Glutamatergic neuron (in vitro differentiated cells): Measurements from ENCODE around the gene SCD5. TPM values are rescaled to one million over a fixed set of nuclear protein-coding genes. Genes with fewer than 3 reads are reported as not detected.

Experiments used
- DNase-seq: peaks from one replicate; pipeline ENCODE4 v3.0.0; 2022
- H3K27ac Mint-ChIP-seq: one replicate; pipeline ENCODE4 v1.8.0; 2020; ENCODE audit warnings: mild to moderate bottlenecking, mixed read lengths, inconsistent platforms; ENCODE audit not compliant: unreplicated experiment
- H3K27me3 Mint-ChIP-seq: one replicate; pipeline ENCODE4 v1.8.0; 2020; ENCODE audit warnings: mild to moderate bottlenecking, moderate library complexity, mixed read lengths, inconsistent platforms; ENCODE audit not compliant: unreplicated experiment
- H3K36me3 Mint-ChIP-seq: one replicate; pipeline ENCODE4 v1.8.0; 2020; ENCODE audit warnings: mild to moderate bottlenecking, mixed read lengths, inconsistent platforms; ENCODE audit not compliant: unreplicated experiment
- H3K4me1 Mint-ChIP-seq: one replicate; pipeline ENCODE4 v1.8.0; 2020; ENCODE audit warnings: mild to moderate bottlenecking, low read depth, mixed read lengths, inconsistent platforms; ENCODE audit not compliant: unreplicated experiment
- H3K4me3 Mint-ChIP-seq: one replicate; pipeline ENCODE4 v1.8.0; 2020; ENCODE audit warnings: mild to moderate bottlenecking, mixed read lengths, inconsistent platforms; ENCODE audit not compliant: unreplicated experiment
- H3K9me3 Mint-ChIP-seq: one replicate; pipeline ENCODE4 v1.8.0; 2020; ENCODE audit warnings: mild to moderate bottlenecking, moderate library complexity, mixed read lengths, inconsistent platforms; ENCODE audit not compliant: unreplicated experiment
- CTCF ChIP-seq: fragments of 200-600 bp; sonication (generic); IDR thresholded peaks from one replicate; pipeline ENCODE4 v1.5.0; 2021; ENCODE audit not compliant: partially characterized antibody, unreplicated experiment
- total RNA-seq: library from RNA; stranded (reverse); fragmentation: NEBNext Ultra II Directional; extraction: Animal tissue kit (Norgen Biotek cat#: 25700); gene quantifications from one replicate; pipeline ENCODE4 v1.2.1, GENCODE V29; 2021; ENCODE audit not compliant: unreplicated experiment

The SCD5 gene
- total RNA-seq, 1 donor from 2014 or later = 31.9 TPM

- Mint-ChIP-seq H3K4me3 (no peak overlapping the region), H3K27ac (no peak overlapping the region), H3K9me3 (no peaks in the 10 kb centered on the region), H3K4me1 (no peaks in the 10 kb centered on the region), H3K27me3 (no peaks in the 10 kb centered on the region), H3K36me3 (no peaks in the 10 kb centered on the region)
- TF ChIP-seq CTCF = no peak
- DNase-seq = no peak
Observed at GRCh38 chr4:82623121-82623683, 175.4 kb downstream of the SCD5 start.

GRCh38 chr4:82621251-82621650, 177.3 kb downstream of the SCD5 start:
- Mint-ChIP-seq H3K36me3 (no peaks in the 10 kb centered on the region), H3K4me3 (no peak overlapping the region), H3K27ac (no peak overlapping the region), H3K27me3 (no peaks in the 10 kb centered on the region), H3K9me3 (no peaks in the 10 kb centered on the region), H3K4me1 (no peaks in the 10 kb centered on the region)
- TF ChIP-seq CTCF = no peak
- DNase-seq = no peak

GRCh38 chr4:82620126-82620735, 178.4 kb downstream of the SCD5 start:
- Mint-ChIP-seq H3K4me1 (no peaks in the 10 kb centered on the region), H3K27ac (no peak overlapping the region), H3K9me3 (no peaks in the 10 kb centered on the region), H3K36me3 (no peaks in the 10 kb centered on the region), H3K4me3 (no peak overlapping the region), H3K27me3 (no peaks in the 10 kb centered on the region)
- no peak for TF ChIP-seq CTCF
- DNase-seq = no peak

- no peaks in the 10 kb centered on the region for H3K9me3 Mint-ChIP-seq
- H3K36me3 Mint-ChIP-seq = no peaks in the 10 kb centered on the region
- H3K27ac Mint-ChIP-seq = no peak overlapping the region
- H3K4me3 Mint-ChIP-seq = no peak overlapping the region
- no peaks in the 10 kb centered on the region for H3K4me1 Mint-ChIP-seq
- no peak for TF ChIP-seq CTCF
- DNase-seq = no peak
- H3K27me3 Mint-ChIP-seq = no peaks in the 10 kb centered on the region
Observed at GRCh38 chr4:82618103-82618720, 180.4 kb downstream of the SCD5 start.

GRCh38 chr4:82614838-82615449, 183.7 kb downstream of the SCD5 start:
- H3K4me1 Mint-ChIP-seq = no peaks in the 10 kb centered on the region
- H3K27ac Mint-ChIP-seq = no peak overlapping the region
- H3K27me3 Mint-ChIP-seq = peaks cover 2% of the 10 kb centered on the region
- no peak for TF ChIP-seq CTCF
- DNase-seq = no peak
- no peaks in the 10 kb centered on the region for H3K36me3 Mint-ChIP-seq
- H3K4me3 Mint-ChIP-seq = no peak overlapping the region
- no peaks in the 10 kb centered on the region for H3K9me3 Mint-ChIP-seq
